KMS-11 (cell line): ENCODE results near the gene CD34.

Experiments used
- H2AFZ ChIP-seq: fragments of 200-600 bp; sonication (generic); 2 replicates; pipeline ENCODE4 v1.6.1; 2016; ENCODE audit warnings: antibody characterized with exemption, mixed run types, low read depth
- H3K27ac ChIP-seq: fragments of 200-600 bp; sonication (generic); 2 replicates; pipeline ENCODE4 v1.6.1; 2016; ENCODE audit warnings: mild to moderate bottlenecking, mixed run types
- H3K27me3 ChIP-seq: fragments of 200-600 bp; sonication (generic); 2 replicates; pipeline ENCODE4 v1.6.1; 2017; ENCODE audit warnings: mild to moderate bottlenecking, low read depth, mixed run types, moderate library complexity; ENCODE audit not compliant: insufficient read depth
- H3K36me3 ChIP-seq: fragments of 200-600 bp; sonication (generic); 2 replicates; pipeline ENCODE4 v1.6.1; 2017; ENCODE audit warnings: mild to moderate bottlenecking, mixed run types; ENCODE audit not compliant: insufficient read depth
- H3K4me1 ChIP-seq: fragments of 200-600 bp; sonication (generic); 2 replicates; pipeline ENCODE4 v1.6.1; 2016; ENCODE audit warnings: mild to moderate bottlenecking, low read depth, mixed run types; ENCODE audit not compliant: poor library complexity, severe bottlenecking
- H3K4me2 ChIP-seq: fragments of 200-600 bp; sonication (generic); 2 replicates; pipeline ENCODE4 v1.7.0; 2016; ENCODE audit warnings: mild to moderate bottlenecking, mixed run types
- H3K4me3 ChIP-seq: fragments of 200-600 bp; sonication (generic); IDR thresholded peaks from 2 replicates; pipeline ENCODE4 v1.6.1; 2017; ENCODE audit warnings: low read depth, low read length, mixed read lengths; ENCODE audit not compliant: insufficient read depth
- H3K79me2 ChIP-seq: fragments of 200-600 bp; sonication (generic); 2 replicates; pipeline ENCODE4 v1.6.1; 2016; ENCODE audit warnings: low read depth, mixed run types; ENCODE audit not compliant: insufficient read depth
- H3K9ac ChIP-seq: fragments of 200-600 bp; sonication (generic); 2 replicates; pipeline ENCODE4 v1.6.1; 2016; ENCODE audit warnings: mild to moderate bottlenecking, mixed run types
- H4K20me1 ChIP-seq: fragments of 200-600 bp; sonication (generic); 2 replicates; pipeline ENCODE4 v1.6.1; 2016; ENCODE audit warnings: mild to moderate bottlenecking, mixed run types; ENCODE audit not compliant: insufficient read depth
- TF ChIP-seq, protein P1 (sequence below): fragments of 200-600 bp; sonication (generic); conservative IDR thresholded peaks from 2 replicates; pipeline ENCODE4 v1.6.1; 2017; ENCODE audit warnings: low read depth, mild to moderate bottlenecking, antibody characterized with exemption, low read length, moderate library complexity, mixed read lengths

The CD34 gene

DNA sequence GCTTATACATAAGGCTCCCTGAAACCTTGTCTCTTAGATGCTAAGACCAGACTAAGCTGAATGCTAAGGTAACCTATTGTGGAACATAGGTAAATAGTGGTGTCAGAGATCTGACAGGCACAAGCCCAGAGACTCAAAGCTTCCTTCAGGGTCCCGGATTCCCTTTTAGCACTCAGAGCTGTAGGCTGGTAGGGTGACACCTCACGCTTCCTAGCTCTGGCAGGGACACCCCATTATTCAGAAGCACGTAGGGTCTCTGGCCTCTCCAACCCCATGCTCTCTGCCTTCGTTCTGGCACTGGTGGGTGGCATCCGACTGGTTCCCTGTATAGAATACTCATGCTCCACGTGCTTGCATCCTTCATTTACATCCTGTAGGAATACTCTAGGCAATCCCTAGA is 68.4 kb downstream of the CD34 start:
- TF ChIP-seq, protein P1, sequence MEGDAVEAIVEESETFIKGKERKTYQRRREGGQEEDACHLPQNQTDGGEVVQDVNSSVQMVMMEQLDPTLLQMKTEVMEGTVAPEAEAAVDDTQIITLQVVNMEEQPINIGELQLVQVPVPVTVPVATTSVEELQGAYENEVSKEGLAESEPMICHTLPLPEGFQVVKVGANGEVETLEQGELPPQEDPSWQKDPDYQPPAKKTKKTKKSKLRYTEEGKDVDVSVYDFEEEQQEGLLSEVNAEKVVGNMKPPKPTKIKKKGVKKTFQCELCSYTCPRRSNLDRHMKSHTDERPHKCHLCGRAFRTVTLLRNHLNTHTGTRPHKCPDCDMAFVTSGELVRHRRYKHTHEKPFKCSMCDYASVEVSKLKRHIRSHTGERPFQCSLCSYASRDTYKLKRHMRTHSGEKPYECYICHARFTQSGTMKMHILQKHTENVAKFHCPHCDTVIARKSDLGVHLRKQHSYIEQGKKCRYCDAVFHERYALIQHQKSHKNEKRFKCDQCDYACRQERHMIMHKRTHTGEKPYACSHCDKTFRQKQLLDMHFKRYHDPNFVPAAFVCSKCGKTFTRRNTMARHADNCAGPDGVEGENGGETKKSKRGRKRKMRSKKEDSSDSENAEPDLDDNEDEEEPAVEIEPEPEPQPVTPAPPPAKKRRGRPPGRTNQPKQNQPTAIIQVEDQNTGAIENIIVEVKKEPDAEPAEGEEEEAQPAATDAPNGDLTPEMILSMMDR = no peak
- H3K79me2 ChIP-seq = peaks cover 23% of the 10 kb centered on the region

DNA sequence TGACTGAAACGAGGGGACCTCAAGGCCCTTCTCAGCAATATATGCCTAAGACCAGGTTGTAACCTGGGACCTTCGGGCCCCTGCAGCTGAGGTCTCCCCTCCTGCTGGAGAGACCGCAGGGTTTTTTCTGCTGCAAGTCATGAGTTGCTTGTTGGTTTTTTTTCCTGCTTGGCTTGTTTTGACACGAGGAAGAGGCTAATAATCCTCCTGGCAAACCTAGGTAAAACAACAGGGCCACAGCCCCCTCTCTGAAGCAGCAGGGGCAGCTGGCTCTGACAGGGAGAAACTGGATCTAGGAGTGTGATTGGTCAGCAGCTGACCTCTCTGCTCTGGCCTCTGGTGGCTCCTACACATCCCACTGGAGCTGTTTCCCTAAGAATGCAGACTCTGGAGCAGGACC is 69.0 kb downstream of the CD34 start:
- H3K9ac ChIP-seq = no peak overlapping the region
- no peak overlapping the region for H2AFZ ChIP-seq
- no peaks in the 10 kb centered on the region for H3K27me3 ChIP-seq
- no peak overlapping the region for H3K4me2 ChIP-seq
- TF ChIP-seq, protein P1 = no peak
- H3K27ac ChIP-seq = no peak overlapping the region
- no peaks in the 10 kb centered on the region for H3K4me1 ChIP-seq
- H4K20me1 ChIP-seq = peaks cover 6% of the 10 kb centered on the region; the same call in 1 of the 2 replicates
- peaks cover 22% of the 10 kb centered on the region for H3K79me2 ChIP-seq
- no peaks in the 10 kb centered on the region for H3K36me3 ChIP-seq
- no peak overlapping the region for H3K4me3 ChIP-seq

More for the DNA sequence above, 68.4 kb downstream of the CD34 start:
- H3K4me3 ChIP-seq = no peak overlapping the region
- no peaks in the 10 kb centered on the region for H3K36me3 ChIP-seq
- H4K20me1 ChIP-seq = peaks cover 6% of the 10 kb centered on the region; the same call in 1 of the 2 replicates
- no peak overlapping the region for H3K4me2 ChIP-seq
- no peaks in the 10 kb centered on the region for H3K4me1 ChIP-seq
- no peak overlapping the region for H3K27ac ChIP-seq
- H3K27me3 ChIP-seq = no peaks in the 10 kb centered on the region
- H3K9ac ChIP-seq = no peak overlapping the region
- H2AFZ ChIP-seq = no peak overlapping the region

DNA sequence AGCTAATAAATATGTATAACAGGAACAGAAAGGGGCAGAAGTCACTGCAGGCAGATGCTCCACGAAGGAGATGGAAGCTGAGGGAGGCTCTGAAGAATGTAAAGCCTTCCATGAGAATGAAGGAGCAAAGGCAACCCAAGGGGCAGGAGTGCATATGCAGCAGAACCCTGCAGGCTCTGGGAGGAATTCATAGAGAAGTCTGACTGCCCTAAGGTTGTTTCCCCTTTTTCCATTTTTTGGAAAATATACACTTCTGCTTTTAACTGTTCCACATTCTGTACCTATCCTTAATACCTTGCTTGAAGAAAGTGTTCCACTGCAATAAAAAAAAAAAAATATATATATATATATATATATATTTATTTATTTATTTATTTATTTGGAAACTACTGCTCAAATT is 69.6 kb downstream of the CD34 start:
- no peak overlapping the region for H3K4me3 ChIP-seq
- no peak overlapping the region for H3K4me2 ChIP-seq
- H3K27me3 ChIP-seq = no peaks in the 10 kb centered on the region
- no peaks in the 10 kb centered on the region for H3K36me3 ChIP-seq
- H3K27ac ChIP-seq = no peak overlapping the region
- H3K4me1 ChIP-seq = no peaks in the 10 kb centered on the region
- TF ChIP-seq, protein P1 = no peak
- H2AFZ ChIP-seq = no peak overlapping the region
- H4K20me1 ChIP-seq = peaks cover 6% of the 10 kb centered on the region; the same call in 1 of the 2 replicates
- no peak overlapping the region for H3K9ac ChIP-seq
- peaks cover 22% of the 10 kb centered on the region for H3K79me2 ChIP-seq

DNA sequence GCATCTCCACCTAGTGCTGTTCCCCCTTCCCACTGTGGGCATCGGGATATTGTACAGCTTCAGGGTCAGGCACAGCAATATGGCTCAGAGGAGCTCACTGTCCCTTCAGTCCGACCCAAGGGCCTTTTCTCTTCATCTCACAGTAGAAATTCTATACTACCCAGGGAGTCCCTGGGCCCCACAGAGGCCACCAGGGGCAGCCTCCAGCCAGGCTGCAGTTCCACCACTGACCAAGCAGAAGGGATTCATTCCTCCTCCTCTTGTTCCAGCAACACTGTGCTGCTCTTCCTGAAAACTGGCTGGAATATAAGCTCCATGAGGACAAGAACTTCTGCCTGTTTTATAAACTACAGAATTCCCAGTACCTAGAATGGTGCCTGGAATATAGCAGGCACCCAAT is 70.5 kb downstream of the CD34 start:
- Histone ChIP-seq H3K4me1 (no peaks in the 10 kb centered on the region), H3K4me2 (no peak overlapping the region), H3K79me2 (peaks cover 22% of the 10 kb centered on the region), H4K20me1 (peaks cover 6% of the 10 kb centered on the region; the same call in 1 of the 2 replicates), H3K36me3 (no peaks in the 10 kb centered on the region), H3K4me3 (no peak overlapping the region), H3K27ac (no peak overlapping the region), H3K9ac (no peak overlapping the region), H3K27me3 (no peaks in the 10 kb centered on the region), H2AFZ (no peak overlapping the region)
- TF ChIP-seq, protein P1 = no peak
